Progenitor cell of endocrine pancreas (in vitro differentiated cells): Measurements from ENCODE around the gene RPP38. TPM values are rescaled to one million over a fixed set of nuclear protein-coding genes. Genes with fewer than 3 reads are reported as not detected.

Source experiments
- DNase-seq: peaks from one replicate; pipeline ENCODE4 v3.0.0; 2021; ENCODE audit warnings: low spot score; ENCODE audit not compliant: unreplicated experiment
- H3K27ac Mint-ChIP-seq: 2 replicates; pipeline ENCODE4 v1.8.0; 2021; ENCODE audit warnings: mild to moderate bottlenecking, moderate library complexity, mixed read lengths
- H3K27me3 Mint-ChIP-seq: 2 replicates; pipeline ENCODE4 v1.8.0; 2021; ENCODE audit warnings: mixed read lengths
- H3K36me3 Mint-ChIP-seq: 2 replicates; pipeline ENCODE4 v1.8.0; 2022; ENCODE audit warnings: mixed read lengths; ENCODE audit not compliant: insufficient read depth
- H3K4me1 Mint-ChIP-seq: 2 replicates; pipeline ENCODE4 v1.8.0; 2021; ENCODE audit warnings: low read depth, mixed read lengths
- H3K4me3 Mint-ChIP-seq: 2 replicates; pipeline ENCODE4 v1.8.0; 2021; ENCODE audit warnings: low read depth, mild to moderate bottlenecking, moderate library complexity, mixed read lengths
- H3K9me3 Mint-ChIP-seq: 2 replicates; pipeline ENCODE4 v1.8.0; 2021; ENCODE audit warnings: low read depth, mixed read lengths
- CTCF ChIP-seq: fragments of 200-600 bp; sonication (generic); IDR thresholded peaks from one replicate; pipeline ENCODE4 v1.5.0; 2021; ENCODE audit warnings: antibody characterized with exemption, mild to moderate bottlenecking; ENCODE audit not compliant: unreplicated experiment
- total RNA-seq: library from RNA; stranded (reverse); gene quantifications from 2 replicates; pipeline ENCODE4 v1.2.1, GENCODE V29; 2021

The RPP38 gene
- total RNA-seq, 1 donor from 2014 or later, result 20.0 TPM

- TF ChIP-seq CTCF, result no peak
- no peak for DNase-seq
- no peaks in the 10 kb centered on the region for H3K4me1 Mint-ChIP-seq
- peaks cover 17% of the 10 kb centered on the region for H3K36me3 Mint-ChIP-seq
- H3K27me3 Mint-ChIP-seq, result no peaks in the 10 kb centered on the region
- peaks cover 18% of the 10 kb centered on the region for H3K9me3 Mint-ChIP-seq
- H3K4me3 Mint-ChIP-seq, result no peak overlapping the region
- no peak overlapping the region for H3K27ac Mint-ChIP-seq
These were observed 24.8 kb upstream of the RPP38 start for GRCh38 chr10:15072358-15072757.

GRCh38 chr10:15075421-15075820, 21.7 kb upstream of the RPP38 start:
- no peak overlapping the region for H3K4me3 Mint-ChIP-seq
- H3K9me3 Mint-ChIP-seq, result peaks cover 12% of the 10 kb centered on the region
- peaks cover 17% of the 10 kb centered on the region for H3K36me3 Mint-ChIP-seq
- no peak overlapping the region for H3K27ac Mint-ChIP-seq
- DNase-seq, result no peak
- no peaks in the 10 kb centered on the region for H3K27me3 Mint-ChIP-seq
- no peak for TF ChIP-seq CTCF
- no peaks in the 10 kb centered on the region for H3K4me1 Mint-ChIP-seq

- Mint-ChIP-seq H3K27me3 (no peaks in the 10 kb centered on the region), H3K4me3 (no peak overlapping the region), H3K9me3 (no peaks in the 10 kb centered on the region), H3K4me1 (peaks cover 10% of the 10 kb centered on the region), H3K27ac (no peak overlapping the region), H3K36me3 (peaks cover 1% of the 10 kb centered on the region)
- no peak for DNase-seq
- no peak for TF ChIP-seq CTCF
These were observed 13.3 kb upstream of the RPP38 start for GRCh38 chr10:15083674-15084501.

GRCh38 chr10:15084502-15084922, 12.6 kb upstream of the RPP38 start:
- TF ChIP-seq CTCF, result no peak
- no peak overlapping the region for H3K4me3 Mint-ChIP-seq
- no peaks in the 10 kb centered on the region for H3K27me3 Mint-ChIP-seq
- H3K36me3 Mint-ChIP-seq, result peaks cover 1% of the 10 kb centered on the region
- DNase-seq, result no peak
- H3K27ac Mint-ChIP-seq, result no peak overlapping the region
- H3K4me1 Mint-ChIP-seq, result peaks cover 10% of the 10 kb centered on the region
- H3K9me3 Mint-ChIP-seq, result no peaks in the 10 kb centered on the region

- DNase-seq, result peak; percentile 77
- Mint-ChIP-seq H3K27me3 (peaks cover 10% of the 10 kb centered on the region), H3K27ac (no peak within 1 kb of the TSS), H3K4me3 (peak within 1 kb of the TSS; percentile 68), H3K36me3 (peaks cover 1% of the 10 kb centered on the region), H3K9me3 (no peaks in the 10 kb centered on the region), H3K4me1 (peaks cover 4% of the 10 kb centered on the region)
- peak; percentile 53 for TF ChIP-seq CTCF
These were observed 8.5 kb upstream of the RPP38 start, which contains the start of gene ACBD7 for GRCh38 chr10:15088428-15089261. Gene ACBD7, minus strand, starts transcription at chr10:15088776. Its CDS starts 48 bp downstream, at chr10:15088728.
